Right atrium auricular region (tissue), 2 donors: ENCODE data around the gene DUOX1. TPM values are rescaled to one million over a fixed set of nuclear protein-coding genes. Genes with fewer than 3 reads are reported as not detected.

Experiments used
- DNase-seq: peaks from one replicate; pipeline ENCODE4 v3.0.0-alpha.2; 2019; ENCODE audit warnings: low spot score
- H3K27ac ChIP-seq, 2 donors: fragments of 200-600 bp; sonication (generic); 1 replicate in 1 of 2; 2 replicates in 1 of 2; pipeline ENCODE4 v1.5.1; 2016 to 2019
- H3K27me3 ChIP-seq, 2 donors: fragments of 200-600 bp; sonication (generic); one replicate each; pipeline versions ENCODE4 v1.5.1 to v1.6.0; 2017 to 2019
- H3K36me3 ChIP-seq: fragments of 200-600 bp; sonication (generic); one replicate; pipeline ENCODE4 v1.5.1; 2016
- H3K4me1 ChIP-seq, 2 donors: fragments of 200-600 bp; sonication (generic); one replicate each; pipeline versions ENCODE4 v1.5.1 to v1.6.0; 2017 to 2019
- H3K4me3 ChIP-seq, 2 donors: fragments of 200-600 bp; sonication (generic); 1 replicate in 1 of 2; 2 replicates in 1 of 2; pipeline ENCODE4 v1.5.1; 2017 to 2019; ENCODE audit warnings: mild to moderate bottlenecking in 1 of 2, moderate library complexity in 1 of 2
- H3K9me3 ChIP-seq, 2 donors: fragments of 200-600 bp; sonication (generic); one replicate each; pipeline ENCODE4 v1.5.1; 2019
- total RNA-seq, 2 donors: library from RNA; depleted of rRNA; stranded (reverse); fragments of >200 nt; gene quantifications; one replicate each; pipeline ENCODE4 v1.1.0, GENCODE V29; 2016
- TF ChIP-seq, protein P1 (sequence below), 2 donors: fragments of 200-600 bp; sonication (generic); IDR thresholded peaks; one replicate each; pipeline ENCODE4 v1.5.1; 2019; ENCODE audit warnings: antibody characterized with exemption in 2 of 2

Gene DUOX1
- total RNA-seq, 2 donors from 2014 or later = 1.1 to 3.6 TPM

DNA sequence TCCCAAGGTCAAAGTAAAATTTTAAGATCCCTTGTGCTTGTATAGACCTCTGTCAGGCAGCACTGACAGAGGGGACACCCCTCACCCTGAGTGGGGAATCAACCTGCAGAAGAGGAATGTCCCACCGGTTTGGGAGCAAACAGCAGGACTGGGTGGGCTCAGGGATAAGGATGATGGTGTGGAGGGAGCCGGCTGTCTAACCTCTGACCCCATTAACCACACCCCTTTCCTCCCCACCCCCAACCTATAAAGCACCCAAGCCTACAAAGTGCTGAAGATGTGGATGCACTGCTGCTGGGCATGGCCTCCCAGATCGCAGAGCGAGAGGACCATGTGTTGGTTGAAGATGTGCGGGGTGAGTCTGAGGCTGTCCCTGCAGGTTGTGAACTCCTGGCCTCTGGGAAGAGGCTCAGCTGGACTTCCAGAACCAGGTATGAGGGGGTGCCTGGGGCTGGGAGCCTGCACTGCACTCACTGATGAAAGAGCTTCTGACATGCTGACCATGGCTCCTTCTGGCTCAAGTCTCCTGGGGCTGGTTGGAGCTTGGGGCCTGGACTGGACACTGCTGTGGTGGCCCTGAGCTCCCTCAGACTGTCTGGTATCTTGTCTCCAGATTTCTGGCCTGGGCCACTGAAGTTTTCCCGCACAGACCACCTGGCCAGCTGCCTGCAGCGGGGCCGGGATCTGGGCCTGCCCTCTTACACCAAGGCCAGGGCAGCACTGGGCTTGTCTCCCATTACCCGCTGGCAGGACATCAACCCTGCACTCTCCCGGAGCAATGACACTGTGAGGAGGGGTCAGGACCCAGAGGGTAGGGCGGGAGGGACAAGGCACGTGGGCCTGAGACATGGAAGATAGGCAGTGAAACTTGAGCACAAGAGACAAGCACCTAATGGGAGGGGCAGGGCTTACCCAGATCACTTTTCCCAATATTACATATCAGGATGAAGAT is 9.3 kb downstream of the DUOX1 start:
- no peaks in the 10 kb centered on the region for H3K9me3 ChIP-seq
- peaks cover 0 to 7% of the 10 kb centered on the region in 2 donors for H3K4me1 ChIP-seq
- H3K36me3 ChIP-seq = no peaks in the 10 kb centered on the region
- no peak overlapping the region for H3K4me3 ChIP-seq
- TF ChIP-seq, protein P1, sequence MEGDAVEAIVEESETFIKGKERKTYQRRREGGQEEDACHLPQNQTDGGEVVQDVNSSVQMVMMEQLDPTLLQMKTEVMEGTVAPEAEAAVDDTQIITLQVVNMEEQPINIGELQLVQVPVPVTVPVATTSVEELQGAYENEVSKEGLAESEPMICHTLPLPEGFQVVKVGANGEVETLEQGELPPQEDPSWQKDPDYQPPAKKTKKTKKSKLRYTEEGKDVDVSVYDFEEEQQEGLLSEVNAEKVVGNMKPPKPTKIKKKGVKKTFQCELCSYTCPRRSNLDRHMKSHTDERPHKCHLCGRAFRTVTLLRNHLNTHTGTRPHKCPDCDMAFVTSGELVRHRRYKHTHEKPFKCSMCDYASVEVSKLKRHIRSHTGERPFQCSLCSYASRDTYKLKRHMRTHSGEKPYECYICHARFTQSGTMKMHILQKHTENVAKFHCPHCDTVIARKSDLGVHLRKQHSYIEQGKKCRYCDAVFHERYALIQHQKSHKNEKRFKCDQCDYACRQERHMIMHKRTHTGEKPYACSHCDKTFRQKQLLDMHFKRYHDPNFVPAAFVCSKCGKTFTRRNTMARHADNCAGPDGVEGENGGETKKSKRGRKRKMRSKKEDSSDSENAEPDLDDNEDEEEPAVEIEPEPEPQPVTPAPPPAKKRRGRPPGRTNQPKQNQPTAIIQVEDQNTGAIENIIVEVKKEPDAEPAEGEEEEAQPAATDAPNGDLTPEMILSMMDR (IDR thresholded peaks at IDR 0.05) = no peak
- H3K27me3 ChIP-seq = peaks cover 0 to 5% of the 10 kb centered on the region in 2 donors
- no peak overlapping the region for H3K27ac ChIP-seq
- no peak for DNase-seq

DNA sequence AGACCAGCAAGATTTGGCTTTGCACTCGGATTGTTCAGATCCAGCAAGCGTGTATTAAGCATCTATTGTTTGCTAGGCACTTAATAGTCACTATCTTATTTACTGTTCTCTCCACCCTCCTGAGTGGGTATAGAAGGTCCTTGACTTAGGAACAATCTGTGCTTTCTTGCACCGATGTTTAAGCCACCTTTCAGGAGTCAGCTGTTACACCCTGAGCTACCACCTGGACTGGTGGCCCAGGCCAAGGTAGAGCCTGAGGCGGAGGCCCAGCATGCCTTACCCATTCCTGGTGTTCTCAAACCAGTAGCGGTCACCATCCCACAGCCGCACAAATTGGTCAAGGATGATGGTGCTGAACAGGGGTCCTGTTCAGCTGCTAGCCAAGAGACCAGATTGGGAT is 10.0 kb downstream of the DUOX1 start:
- no peak for DNase-seq
- Histone ChIP-seq H3K36me3 (no peaks in the 10 kb centered on the region), H3K4me3 (no peak overlapping the region), H3K9me3 (no peaks in the 10 kb centered on the region), H3K4me1 (peaks cover 0 to 7% of the 10 kb centered on the region in 2 donors), H3K27me3 (peaks cover 0 to 5% of the 10 kb centered on the region in 2 donors), H3K27ac (no peak overlapping the region)
- TF ChIP-seq, protein P1 (IDR thresholded peaks at IDR 0.05) = no peak

DNA sequence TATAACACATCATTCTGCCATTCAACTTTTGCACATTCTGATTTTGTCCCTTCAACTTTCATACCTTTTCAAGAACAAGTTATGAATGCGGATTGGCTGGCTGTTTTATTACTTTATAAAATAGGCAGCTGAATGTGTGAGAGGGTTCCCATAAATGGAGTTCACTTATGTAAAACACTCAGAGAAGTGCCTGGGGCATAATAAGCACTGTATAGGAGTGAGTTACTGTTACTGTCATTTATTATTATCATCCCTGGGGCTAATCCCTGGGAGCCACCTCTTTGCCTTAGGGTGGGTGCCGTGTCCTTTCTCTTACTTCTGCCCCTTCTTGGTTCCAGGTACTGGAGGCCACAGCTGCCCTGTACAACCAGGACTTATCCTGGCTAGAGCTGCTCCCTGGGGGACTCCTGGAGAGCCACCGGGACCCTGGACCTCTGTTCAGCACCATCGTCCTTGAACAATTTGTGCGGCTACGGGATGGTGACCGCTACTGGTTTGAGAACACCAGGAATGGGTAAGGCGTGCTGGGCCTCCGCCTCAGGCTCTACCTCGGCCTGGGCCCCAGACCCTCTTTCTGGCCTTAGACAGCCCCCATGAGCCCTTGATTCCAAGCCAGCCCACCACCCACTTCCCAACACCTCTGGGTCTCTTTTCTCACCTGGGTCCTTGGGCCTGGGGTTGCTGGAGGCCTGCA is 10.9 kb downstream of the DUOX1 start:
- Histone ChIP-seq H3K27ac (no peak overlapping the region), H3K9me3 (no peaks in the 10 kb centered on the region), H3K27me3 (no peaks in the 10 kb centered on the region), H3K4me3 (no peak overlapping the region), H3K36me3 (no peaks in the 10 kb centered on the region), H3K4me1 (no peaks in the 10 kb centered on the region)
- TF ChIP-seq, protein P1 (IDR thresholded peaks at IDR 0.05) = no peak
- DNase-seq = no peak

DNA sequence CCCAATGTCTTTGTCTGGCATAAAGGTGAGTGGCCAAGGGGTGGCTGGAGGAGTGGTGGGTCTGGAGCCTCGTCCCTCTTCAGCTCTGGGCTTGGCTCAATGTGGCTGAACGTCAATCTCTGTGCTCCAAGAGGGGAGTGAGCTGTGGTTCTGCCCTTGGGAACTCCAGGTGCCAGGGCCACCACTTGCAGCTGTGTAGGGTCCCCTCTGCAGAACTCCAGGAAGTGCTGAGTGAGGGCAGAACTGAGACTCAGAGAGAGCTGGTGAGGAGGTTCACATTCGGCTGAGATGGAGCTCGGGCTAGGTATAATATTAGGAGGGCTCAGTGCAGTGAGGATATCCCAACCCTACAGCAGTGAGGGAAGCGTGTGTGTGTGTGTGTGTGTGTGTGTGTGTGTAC is 11.6 kb downstream of the DUOX1 start:
- Histone ChIP-seq H3K4me3 (no peak overlapping the region), H3K27me3 (no peaks in the 10 kb centered on the region), H3K27ac (no peak overlapping the region), H3K4me1 (no peaks in the 10 kb centered on the region), H3K36me3 (no peaks in the 10 kb centered on the region), H3K9me3 (no peaks in the 10 kb centered on the region)
- DNase-seq = no peak
- TF ChIP-seq, protein P1 (IDR thresholded peaks at IDR 0.05) = no peak

DNA sequence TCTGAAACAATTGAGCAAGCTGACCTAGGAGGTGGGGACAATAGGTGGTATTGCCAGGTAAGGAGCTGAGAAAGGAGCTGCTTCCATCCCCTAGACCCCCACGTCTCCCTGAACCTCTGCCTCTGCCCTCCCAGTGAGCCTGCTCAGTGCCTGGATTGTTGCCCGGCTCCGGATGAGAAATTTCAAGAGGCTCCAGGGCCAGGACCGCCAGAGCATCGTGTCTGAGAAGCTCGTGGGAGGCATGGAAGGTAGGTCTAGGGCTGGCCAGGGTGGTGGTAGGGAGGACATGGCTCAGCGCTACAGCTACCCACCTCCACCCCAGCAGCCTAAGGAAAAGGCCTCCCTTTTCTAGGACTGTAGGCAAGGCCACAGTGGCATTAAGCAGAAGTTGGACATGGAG is 13.3 kb downstream of the DUOX1 start:
- no peaks in the 10 kb centered on the region for H3K27me3 ChIP-seq
- TF ChIP-seq, protein P1 (IDR thresholded peaks at IDR 0.05) = no peak
- no peaks in the 10 kb centered on the region for H3K9me3 ChIP-seq
- DNase-seq = no peak
- H3K4me1 ChIP-seq = no peaks in the 10 kb centered on the region
- H3K27ac ChIP-seq = no peak overlapping the region
- no peaks in the 10 kb centered on the region for H3K36me3 ChIP-seq
- H3K4me3 ChIP-seq = no peak overlapping the region
